ENCODE measurements around the gene GOLT1A.

The GOLT1A gene

DNA sequence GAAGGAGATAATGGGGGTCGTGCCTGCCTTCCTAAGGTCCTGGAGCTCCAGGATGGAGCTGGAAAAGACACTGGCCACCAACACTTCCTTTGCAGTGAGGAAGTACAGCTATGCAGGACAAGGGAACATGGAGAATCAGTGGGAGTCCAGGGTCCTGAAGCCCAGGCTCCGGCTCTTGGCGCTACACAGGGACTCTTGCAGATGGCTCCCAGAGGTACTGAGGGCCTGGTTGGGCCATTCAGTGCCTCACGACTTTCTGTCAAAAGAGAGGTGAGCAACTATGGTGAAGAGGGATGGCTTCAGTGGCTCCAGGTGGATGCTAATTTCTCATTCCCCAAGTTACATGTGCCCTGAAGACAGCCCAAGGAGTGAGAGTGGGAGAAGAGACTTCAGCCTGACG lies 60.1 kb downstream of the GOLT1A start:
- DNase-seq: no peak

DNA sequence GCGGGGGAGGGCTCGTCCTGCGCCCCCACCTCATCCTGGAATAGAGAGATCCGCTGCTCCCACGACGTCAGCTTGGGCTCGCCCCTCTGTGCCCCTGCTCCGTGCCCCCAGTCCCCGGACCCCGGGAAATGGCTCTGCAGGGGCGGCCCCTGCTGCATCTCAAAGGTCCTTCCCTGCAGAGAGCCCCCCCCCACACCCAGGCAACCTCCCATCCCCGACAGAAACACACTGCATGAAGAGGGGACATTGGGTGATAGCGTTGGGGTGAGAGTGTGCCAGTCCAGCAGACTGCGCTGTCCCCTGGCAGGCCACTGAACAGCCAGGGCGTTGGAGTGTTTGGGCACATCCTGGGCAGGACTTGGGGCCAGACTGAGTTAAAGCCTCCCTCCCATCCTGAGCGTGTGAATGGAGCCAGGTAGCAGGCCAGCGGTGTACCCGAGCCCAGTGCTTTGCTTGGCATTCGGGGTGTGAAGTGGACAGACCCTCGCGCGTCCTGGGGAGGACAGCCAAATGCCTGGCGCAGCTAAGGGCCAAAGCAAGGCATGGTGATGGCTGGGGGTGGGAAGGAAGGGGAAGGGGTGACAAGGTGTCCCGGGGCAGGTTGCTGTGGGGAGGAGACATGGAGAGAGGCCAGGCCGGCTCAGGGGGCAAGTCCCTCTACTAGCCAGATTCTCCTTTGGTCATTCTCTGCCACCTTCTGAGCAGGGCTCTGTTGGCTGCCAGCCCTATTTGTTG lies 61.3 kb downstream of the GOLT1A start:
- DNase-seq: no peak

- peak; percentile 46 for DNase-seq
These were observed 62.1 kb downstream of the GOLT1A start, which contains the start of gene ETNK2 for GRCh38 chr1:204151552-204152309. Gene ETNK2, minus strand, starts transcription at chr1:204152044. Its CDS starts 192 bp downstream, at chr1:204151852.

- DNase-seq: no peak
These were observed 62.9 kb downstream of the GOLT1A start for GRCh38 chr1:204150702-204151551.

GRCh38 chr1:204149635-204150565 lies 63.9 kb downstream of the GOLT1A start:
- DNase-seq: no peak

DNA sequence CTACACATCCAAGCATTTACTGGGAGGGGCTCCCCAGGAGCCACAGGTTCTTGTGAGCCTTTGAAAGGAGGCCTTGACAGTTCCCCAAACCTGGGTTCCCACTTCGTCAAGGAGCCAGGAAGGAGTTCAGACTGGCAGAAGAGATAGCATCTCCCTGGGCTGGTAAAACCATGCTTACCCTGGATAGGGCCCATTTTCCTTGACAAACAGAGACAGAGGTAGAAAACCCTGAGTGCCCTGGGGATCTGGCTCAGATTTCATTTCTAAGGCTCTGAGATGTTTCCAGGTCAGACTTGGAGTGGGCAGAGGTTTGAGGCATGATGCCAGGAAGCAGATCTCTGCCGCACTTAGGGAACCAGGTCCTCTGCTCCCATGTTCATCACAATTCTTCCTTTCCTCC lies 64.7 kb downstream of the GOLT1A start:
- peak; percentile 11 for DNase-seq
